ENCODE measurements around the gene PRLR. TPM values are rescaled to one million over a fixed set of nuclear protein-coding genes. Genes with fewer than 3 reads are reported as not detected.
"Not testable (repeated sequence)": the region's sequence is repeated elsewhere in the genome, so short reads cannot be mapped to it uniquely, and the experiment has no call there.

Gene PRLR
- total RNA-seq, 1 donor from 2014 or later, result 3.2 TPM

GRCh38 chr5:35246900-35247647 lies 16.8 kb upstream of the PRLR start:
- no peaks in the 10 kb centered on the region for H3K9me3 ChIP-seq
- H3K27ac ChIP-seq, result no peak overlapping the region
- intact Hi-C loops (cut with DNase I), result no loop called here
- ATAC-seq, result no peak
- H3K36me3 ChIP-seq, result no peaks in the 10 kb centered on the region
- DNase-seq, result no peak
- no peaks in the 10 kb centered on the region for H3K27me3 ChIP-seq (ENCODE audit: low read depth)
- TF ChIP-seq CTCF (IDR thresholded peaks at IDR 0.05), result no peak
- no peaks in the 10 kb centered on the region for H3K4me1 ChIP-seq
- H3K4me3 ChIP-seq, result no peak overlapping the region

GRCh38 chr5:35246411-35246810 lies 16.1 kb upstream of the PRLR start:
- DNase-seq (no peak), ATAC-seq (no peak)
- no peak overlapping the region for H3K27ac ChIP-seq
- no peaks in the 10 kb centered on the region for H3K9me3 ChIP-seq
- H3K4me1 ChIP-seq, result no peaks in the 10 kb centered on the region
- intact Hi-C loops (cut with DNase I), result no loop called here
- H3K27me3 ChIP-seq (ENCODE audit: low read depth), result no peaks in the 10 kb centered on the region
- H3K4me3 ChIP-seq, result no peak overlapping the region
- TF ChIP-seq CTCF (IDR thresholded peaks at IDR 0.05), result no peak
- no peaks in the 10 kb centered on the region for H3K36me3 ChIP-seq

GRCh38 chr5:35245371-35245770 lies 15.1 kb upstream of the PRLR start:
- H3K9me3 ChIP-seq; DNase-seq; H3K4me1 ChIP-seq; H3K27me3 ChIP-seq (ENCODE audit: low read depth); intact Hi-C loops (cut with DNase I); ATAC-seq; H3K4me3 ChIP-seq; H3K36me3 ChIP-seq; H3K27ac ChIP-seq: not testable (repeated sequence)

GRCh38 chr5:35244171-35244570 lies 13.9 kb upstream of the PRLR start:
- ATAC-seq, result no peak
- H3K4me3 ChIP-seq, result no peak overlapping the region
- no peak overlapping the region for H3K27ac ChIP-seq
- H3K9me3 ChIP-seq, result no peaks in the 10 kb centered on the region
- no peaks in the 10 kb centered on the region for H3K36me3 ChIP-seq
- DNase-seq, result no peak
- intact Hi-C loops (cut with DNase I), result no loop called here
- H3K4me1 ChIP-seq, result no peaks in the 10 kb centered on the region
- no peaks in the 10 kb centered on the region for H3K27me3 ChIP-seq (ENCODE audit: low read depth)
- no peak for TF ChIP-seq CTCF (IDR thresholded peaks at IDR 0.05)

- intact Hi-C loops (cut with DNase I), result no loop called here
Observed at GRCh38 chr5:35242702-35243258, 12.5 kb upstream of the PRLR start.

More at GRCh38 chr5:35242702-35243258, 12.5 kb upstream of the PRLR start:
- no peak for DNase-seq
- Histone ChIP-seq H3K27ac (no peak overlapping the region), H3K27me3 (ENCODE audit: low read depth) (no peaks in the 10 kb centered on the region), H3K36me3 (no peaks in the 10 kb centered on the region), H3K4me3 (no peak overlapping the region), H3K4me1 (no peaks in the 10 kb centered on the region), H3K9me3 (no peaks in the 10 kb centered on the region)
- TF ChIP-seq CTCF (IDR thresholded peaks at IDR 0.05), result no peak
- no peak for ATAC-seq

All from lower lobe of right lung (tissue), 2 donors.